GM19455 (cell line): ENCODE data around the gene LDLRAD2.
"Not testable (repeated sequence)": the region's sequence is repeated elsewhere in the genome, so short reads cannot be mapped to it uniquely, and the experiment has no call there.

Experiments
- ATAC-seq: cut with Tn5 transposase; IDR thresholded peaks from one replicate; pipeline ENCODE4 v1.9.1; 2021; ENCODE audit not compliant: unreplicated experiment

LDLRAD2 gene

GRCh38 chr1:21783679-21784603 lies 28.1 kb upstream of the LDLRAD2 start:
- ATAC-seq: no peak

DNA sequence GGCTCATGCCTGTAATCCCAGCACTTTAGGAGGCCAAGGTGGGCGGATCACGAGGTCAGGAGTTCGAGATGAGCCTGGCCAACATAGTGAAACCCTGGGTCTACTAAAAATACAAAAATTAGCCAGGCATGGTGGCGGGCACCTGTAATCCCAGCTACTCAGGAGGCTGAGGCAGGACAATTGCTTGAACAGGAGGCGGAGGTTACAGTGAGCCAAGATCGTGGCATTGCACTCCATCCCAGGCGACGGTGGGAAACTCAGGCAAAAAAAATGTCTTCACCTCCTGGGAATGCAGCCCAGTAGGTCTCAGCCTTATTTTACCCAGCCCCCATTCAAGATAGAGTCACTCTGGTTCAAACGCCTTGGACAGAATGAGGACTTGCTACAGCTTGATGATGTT lies 26.3 kb upstream of the LDLRAD2 start:
- ATAC-seq: not testable (repeated sequence)

GRCh38 chr1:21786640-21787039 lies 25.4 kb upstream of the LDLRAD2 start:
- no peak for ATAC-seq

GRCh38 chr1:21793104-21793503 lies 19.0 kb upstream of the LDLRAD2 start:
- ATAC-seq: no peak

GRCh38 chr1:21794656-21795055 lies 17.4 kb upstream of the LDLRAD2 start:
- no peak for ATAC-seq

DNA sequence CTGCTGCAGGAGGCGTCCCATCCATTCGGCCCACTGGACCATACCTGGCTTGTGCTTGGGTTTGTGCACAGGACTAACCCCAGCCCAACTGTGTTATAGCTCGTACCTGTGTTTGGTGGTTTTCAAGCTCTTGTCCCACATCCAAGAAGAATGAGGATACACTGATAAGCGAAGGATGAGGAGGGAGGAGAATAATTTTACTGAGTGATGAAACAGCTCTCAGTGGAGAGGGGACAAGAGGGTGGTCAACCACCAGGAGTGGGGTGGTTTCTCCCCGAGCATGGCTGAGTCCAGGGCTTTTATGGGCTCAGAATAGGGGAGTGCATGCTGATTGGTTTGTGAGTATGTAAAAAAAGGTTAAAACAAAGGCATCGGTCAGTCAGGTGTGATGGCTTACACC lies 17.0 kb upstream of the LDLRAD2 start:
- no peak for ATAC-seq

- ATAC-seq: no peak
These were observed 12.3 kb upstream of the LDLRAD2 start for GRCh38 chr1:21799730-21800129.

GRCh38 chr1:21801100-21801499 lies 11.0 kb upstream of the LDLRAD2 start:
- no peak for ATAC-seq

GRCh38 chr1:21804536-21804935 lies 7.5 kb upstream of the LDLRAD2 start:
- ATAC-seq: no peak

- ATAC-seq: no peak
These were observed 1.5 kb downstream of the LDLRAD2 start for GRCh38 chr1:21813542-21813941.

- peak; percentile 62 for ATAC-seq
These were observed 2.3 kb downstream of the LDLRAD2 start for GRCh38 chr1:21814241-21814918.

- no peak for ATAC-seq
These were observed 3.0 kb downstream of the LDLRAD2 start for GRCh38 chr1:21814981-21815582.

- ATAC-seq: no peak
These were observed 3.8 kb downstream of the LDLRAD2 start for GRCh38 chr1:21815724-21816321.

GRCh38 chr1:21816602-21817302 lies 4.7 kb downstream of the LDLRAD2 start:
- no peak for ATAC-seq

- ATAC-seq: no peak
These were observed 6.6 kb downstream of the LDLRAD2 start for GRCh38 chr1:21818656-21819055.

DNA sequence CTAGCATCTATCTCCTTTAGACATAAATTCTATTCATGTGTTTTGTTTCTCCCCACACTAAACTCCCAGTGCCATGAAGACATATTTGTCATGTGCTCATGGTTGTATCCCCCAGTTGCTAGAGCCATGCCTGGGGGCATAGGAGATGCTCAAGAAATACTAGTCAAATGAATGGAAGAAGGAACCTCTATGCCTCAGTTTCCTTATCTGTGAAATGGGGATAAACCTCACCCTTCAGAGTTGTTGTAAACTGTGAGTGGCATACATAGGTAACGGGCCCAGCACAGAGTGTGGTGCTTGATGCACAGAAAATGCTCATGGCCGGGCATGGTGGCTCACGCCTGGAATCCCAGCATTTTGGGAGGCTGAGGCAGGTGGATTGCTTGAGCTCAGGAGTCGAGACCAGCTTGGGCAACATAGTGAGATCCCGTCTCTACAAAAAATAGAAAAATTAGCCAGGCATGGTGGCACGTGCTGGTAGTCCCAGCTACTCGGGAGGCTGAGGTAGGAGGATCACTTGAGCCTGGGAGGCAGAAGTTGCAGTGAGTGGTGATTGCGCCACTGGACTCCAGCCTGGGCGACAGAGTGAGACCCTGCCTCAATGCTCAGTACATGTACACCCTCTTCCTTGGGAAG lies 8.7 kb downstream of the LDLRAD2 start:
- no peak for ATAC-seq

DNA sequence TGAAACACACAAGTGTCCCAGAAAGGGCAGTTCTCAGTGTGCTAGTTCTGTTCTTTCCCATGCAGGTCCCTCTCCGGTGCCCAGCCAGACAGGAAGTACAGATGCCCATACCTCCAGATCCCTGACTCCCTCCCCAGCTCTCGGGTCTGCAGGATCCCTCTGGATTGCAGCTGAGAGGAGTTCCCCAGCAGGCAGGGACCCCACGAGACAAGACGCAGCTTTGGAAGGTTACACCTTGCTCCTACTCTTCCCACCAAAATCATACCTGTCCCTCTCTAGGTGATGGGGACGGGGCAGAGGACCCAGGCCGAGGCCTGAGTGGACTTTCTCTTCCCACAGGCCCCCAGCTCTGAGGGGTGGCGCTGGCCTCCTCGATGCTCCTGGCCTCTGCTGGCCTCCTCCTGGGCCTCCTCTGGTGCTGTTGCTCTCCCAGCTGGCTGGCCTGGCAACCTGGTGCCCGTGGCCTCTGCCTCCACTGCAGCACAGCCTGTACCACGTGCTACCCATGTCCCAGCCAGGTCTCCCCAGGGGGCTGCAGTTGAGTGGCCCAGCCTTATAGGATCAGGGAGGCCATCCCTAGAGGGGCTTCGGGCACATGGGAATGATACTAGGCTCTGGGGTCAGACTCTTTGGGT lies 9.4 kb downstream of the LDLRAD2 start:
- no peak for ATAC-seq

DNA sequence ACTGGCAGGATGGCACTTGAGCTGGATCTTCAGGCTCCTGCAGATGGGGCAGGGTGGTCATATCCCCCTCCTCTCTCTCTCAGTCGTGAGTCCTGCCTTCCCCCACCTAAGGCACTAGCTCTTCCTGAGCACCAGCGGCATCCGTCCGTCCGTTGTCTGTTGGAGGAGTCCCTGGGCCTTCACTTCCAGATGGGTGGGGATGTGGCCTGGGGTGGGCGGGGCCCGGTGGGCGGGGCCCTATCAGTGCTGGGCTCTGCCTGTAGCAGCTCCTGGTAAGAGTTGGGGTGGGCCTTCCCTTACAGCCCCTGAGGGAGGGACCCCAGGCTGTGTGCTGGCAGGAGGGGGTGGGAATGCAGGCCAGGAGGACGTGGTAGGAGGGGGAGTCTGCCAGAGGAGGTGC lies 10.3 kb downstream of the LDLRAD2 start:
- no peak for ATAC-seq

DNA sequence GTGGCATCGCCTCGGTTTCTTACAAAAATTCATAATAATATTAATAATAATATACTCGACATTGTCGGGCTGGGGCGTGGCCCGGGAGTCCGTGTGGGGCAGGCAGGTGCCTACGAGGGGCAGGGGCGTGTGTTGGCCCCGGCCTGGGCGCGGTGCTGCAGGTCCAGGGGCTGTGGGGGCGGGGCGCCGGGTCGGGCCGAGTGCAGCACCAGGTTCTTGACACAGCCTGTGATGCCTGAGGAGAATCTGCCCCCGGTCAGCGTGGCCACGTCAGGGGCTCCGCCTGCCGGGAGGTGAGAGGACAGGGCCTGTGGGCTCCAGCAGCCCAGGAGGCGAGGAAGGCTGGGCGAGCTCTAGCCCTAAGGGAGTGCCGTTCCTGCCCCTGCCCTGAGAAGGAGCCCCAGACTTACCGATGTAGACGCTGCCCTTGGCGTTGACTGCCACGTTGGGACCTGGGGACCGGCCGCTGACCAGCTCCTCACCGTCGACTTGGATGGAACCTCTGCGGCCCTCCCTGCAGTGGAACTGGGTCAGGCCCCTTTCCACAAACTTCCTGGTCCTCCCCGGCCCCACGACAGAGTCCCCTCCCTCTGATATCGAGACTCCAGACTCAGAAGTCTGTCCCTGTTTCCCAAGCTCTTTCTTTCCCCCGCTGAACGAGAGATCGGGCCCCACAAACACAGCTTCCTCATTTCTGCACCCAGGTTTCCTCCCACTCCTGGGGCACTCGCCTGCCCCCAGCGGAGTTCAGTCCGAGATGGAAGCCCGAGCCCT lies 11.3 kb downstream of the LDLRAD2 start:
- ATAC-seq: no peak
